OCI-LY7 (cell line): ENCODE measurements around the gene SEMA3F. TPM values are rescaled to one million over a fixed set of nuclear protein-coding genes. Genes with fewer than 3 reads are reported as not detected.

ENCODE experiments used
- BruUV-seq: library from RNA; stranded (reverse); fragments of 400-500 nt; replicated peaks from 2 replicates; lab custom pipeline; 2021; lab: Mats Ljungman, UMichigan
- CTCF ChIA-PET: fragments of 300-600 bp; sonication (Branson Sonifier 250); formaldehyde crosslinking; loops from one replicate; lab custom pipeline; 2022; ENCODE audit warnings: antibody characterized with exemption; ENCODE audit not compliant: unreplicated experiment; lab: Charles Lee
- POLR2A ChIA-PET: fragments of 300-600 bp; sonication (Branson Sonifier 250); formaldehyde crosslinking; loops from one replicate; lab custom pipeline; 2022; ENCODE audit warnings: antibody characterized with exemption; lab: Charles Lee
- DNase-seq: peaks from one replicate; pipeline ENCODE4 v3.0.0-alpha.2; 2015; ENCODE audit warnings: low spot score
- H2AFZ ChIP-seq: fragments of 200-600 bp; sonication (generic), shearing (Covaris generic); 2 replicates; pipeline ENCODE4 v1.6.1; 2014; ENCODE audit warnings: mild to moderate bottlenecking, antibody characterized with exemption, low read length, moderate library complexity
- H3K27ac ChIP-seq: fragments of 200-600 bp; sonication (generic); 2 replicates; pipeline ENCODE4 v1.5.1; 2014; ENCODE audit warnings: mixed run types, low read depth, mild to moderate bottlenecking, moderate library complexity, low read length, inconsistent platforms; ENCODE audit not compliant: poor library complexity, severe bottlenecking
- H3K36me3 ChIP-seq: fragments of 200-600 bp; sonication (generic); 2 replicates; pipeline ENCODE4 v1.6.1; 2014; ENCODE audit warnings: mild to moderate bottlenecking, antibody characterized with exemption, low read length, moderate library complexity, mixed read lengths; ENCODE audit not compliant: insufficient read depth
- H3K4me1 ChIP-seq: fragments of 200-600 bp; sonication (generic); 2 replicates; pipeline ENCODE4 v1.5.1; 2014; ENCODE audit warnings: mild to moderate bottlenecking, low read length; ENCODE audit not compliant: insufficient read depth, poor library complexity, severe bottlenecking
- H3K4me2 ChIP-seq: fragments of 200-600 bp; sonication (generic); 2 replicates; pipeline ENCODE4 v1.6.1; 2014; ENCODE audit warnings: mild to moderate bottlenecking, low read length
- H3K4me3 ChIP-seq: fragments of 200-600 bp; sonication (generic); 2 replicates; pipeline ENCODE4 v1.5.1; 2014; ENCODE audit warnings: mild to moderate bottlenecking, low read depth, low read length; ENCODE audit not compliant: poor library complexity, severe bottlenecking
- H3K79me2 ChIP-seq: fragments of 200-600 bp; sonication (generic); 2 replicates; pipeline ENCODE4 v1.6.1; 2016; ENCODE audit warnings: low read depth, mild to moderate bottlenecking, low read length, moderate library complexity, mixed read lengths; ENCODE audit not compliant: insufficient read depth
- H3K9me2 ChIP-seq: fragments of 200-600 bp; sonication (generic); 2 replicates; pipeline ENCODE4 v1.6.1; 2016; ENCODE audit warnings: mild to moderate bottlenecking, low read length, mixed read lengths; ENCODE audit not compliant: insufficient read depth
- H3K9me3 ChIP-seq: fragments of 200-600 bp; sonication (generic); 2 replicates; pipeline ENCODE4 v1.6.1; 2014; ENCODE audit warnings: mild to moderate bottlenecking, mixed run types, low read length, mixed read lengths
- H4K20me1 ChIP-seq: fragments of 200-600 bp; sonication (generic); 2 replicates; pipeline ENCODE4 v1.6.1; 2014; ENCODE audit warnings: mild to moderate bottlenecking, antibody characterized with exemption, low read length, moderate library complexity, mixed read lengths; ENCODE audit not compliant: insufficient read depth
- EZH2phosphoT487 ChIP-seq: fragments of 200-600 bp; sonication (generic); IDR thresholded peaks from 2 replicates; pipeline ENCODE4 v1.6.1; 2018; ENCODE audit warnings: low read depth, borderline replicate concordance, mild to moderate bottlenecking, mixed run types, antibody characterized with exemption, low read length, moderate library complexity, mixed read lengths
- intact Hi-C: fragments of 100-400 bp; cut with micrococcal nuclease; formaldehyde crosslinking; loops from one replicate; pipeline ENCODE4 v1.10.0; 2022; ENCODE audit not compliant: unreplicated experiment
- total RNA-seq, 2 experiments: library from RNA; depleted of rRNA in 1 of 2; stranded (reverse); fragments of >200 nt in 1 of 2; shearing (Covaris generic) in 1 of 2; gene quantifications; 2 replicates each; pipeline ENCODE4 v1.2.3, GENCODE V29; 2014 to 2022
- TF ChIP-seq, protein P1 (sequence below): fragments of 200-600 bp; sonication (generic); conservative IDR thresholded peaks from 2 replicates; pipeline ENCODE4 v1.5.1; 2014; ENCODE audit warnings: mild to moderate bottlenecking, antibody characterized with exemption, low read length, moderate library complexity, mixed read lengths

Gene SEMA3F
- total RNA-seq, 2 experiments from 2014 or later = 0.84 TPM; not detected in 1

DNA sequence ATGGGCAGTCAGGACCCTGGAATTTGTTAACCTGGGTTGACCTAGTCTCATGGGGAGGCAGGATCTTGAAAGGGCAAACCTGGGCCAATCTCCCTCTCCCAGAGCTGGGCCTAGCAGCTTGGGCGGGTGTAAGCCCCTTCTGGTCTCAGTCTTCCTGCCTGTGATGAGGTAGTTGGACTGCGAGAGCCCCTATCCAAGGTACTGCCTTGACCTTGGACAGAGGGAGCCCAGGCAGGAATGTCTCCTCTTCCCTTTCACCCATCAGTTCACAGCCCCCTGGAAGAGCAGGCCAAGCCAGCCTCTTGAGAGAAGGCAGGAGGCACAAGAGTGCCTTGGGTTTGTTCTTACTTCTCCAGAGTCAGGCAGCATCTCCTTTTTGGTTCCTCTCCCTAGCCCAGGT, 24.7 kb upstream of the SEMA3F start:
- Histone ChIP-seq H4K20me1 (no peaks in the 10 kb centered on the region), H3K27ac (no peak overlapping the region), H3K9me2 (no peaks in the 10 kb centered on the region), H3K4me2 (no peak overlapping the region), H3K4me3 (no peak overlapping the region), H3K9me3 (no peaks in the 10 kb centered on the region), H3K79me2 (no peaks in the 10 kb centered on the region), H3K36me3 (no peaks in the 10 kb centered on the region), H3K4me1 (no peaks in the 10 kb centered on the region), H2AFZ (no peak overlapping the region)
- ChIA-PET CTCF (no interaction called here), POLR2A (no interaction called here)
- intact Hi-C loops = no loop called here
- DNase-seq = no peak
- TF ChIP-seq, protein P1, sequence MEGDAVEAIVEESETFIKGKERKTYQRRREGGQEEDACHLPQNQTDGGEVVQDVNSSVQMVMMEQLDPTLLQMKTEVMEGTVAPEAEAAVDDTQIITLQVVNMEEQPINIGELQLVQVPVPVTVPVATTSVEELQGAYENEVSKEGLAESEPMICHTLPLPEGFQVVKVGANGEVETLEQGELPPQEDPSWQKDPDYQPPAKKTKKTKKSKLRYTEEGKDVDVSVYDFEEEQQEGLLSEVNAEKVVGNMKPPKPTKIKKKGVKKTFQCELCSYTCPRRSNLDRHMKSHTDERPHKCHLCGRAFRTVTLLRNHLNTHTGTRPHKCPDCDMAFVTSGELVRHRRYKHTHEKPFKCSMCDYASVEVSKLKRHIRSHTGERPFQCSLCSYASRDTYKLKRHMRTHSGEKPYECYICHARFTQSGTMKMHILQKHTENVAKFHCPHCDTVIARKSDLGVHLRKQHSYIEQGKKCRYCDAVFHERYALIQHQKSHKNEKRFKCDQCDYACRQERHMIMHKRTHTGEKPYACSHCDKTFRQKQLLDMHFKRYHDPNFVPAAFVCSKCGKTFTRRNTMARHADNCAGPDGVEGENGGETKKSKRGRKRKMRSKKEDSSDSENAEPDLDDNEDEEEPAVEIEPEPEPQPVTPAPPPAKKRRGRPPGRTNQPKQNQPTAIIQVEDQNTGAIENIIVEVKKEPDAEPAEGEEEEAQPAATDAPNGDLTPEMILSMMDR = no peak
- TF ChIP-seq EZH2phosphoT487 = no peak
- no TSS peak for BruUV-seq

DNA sequence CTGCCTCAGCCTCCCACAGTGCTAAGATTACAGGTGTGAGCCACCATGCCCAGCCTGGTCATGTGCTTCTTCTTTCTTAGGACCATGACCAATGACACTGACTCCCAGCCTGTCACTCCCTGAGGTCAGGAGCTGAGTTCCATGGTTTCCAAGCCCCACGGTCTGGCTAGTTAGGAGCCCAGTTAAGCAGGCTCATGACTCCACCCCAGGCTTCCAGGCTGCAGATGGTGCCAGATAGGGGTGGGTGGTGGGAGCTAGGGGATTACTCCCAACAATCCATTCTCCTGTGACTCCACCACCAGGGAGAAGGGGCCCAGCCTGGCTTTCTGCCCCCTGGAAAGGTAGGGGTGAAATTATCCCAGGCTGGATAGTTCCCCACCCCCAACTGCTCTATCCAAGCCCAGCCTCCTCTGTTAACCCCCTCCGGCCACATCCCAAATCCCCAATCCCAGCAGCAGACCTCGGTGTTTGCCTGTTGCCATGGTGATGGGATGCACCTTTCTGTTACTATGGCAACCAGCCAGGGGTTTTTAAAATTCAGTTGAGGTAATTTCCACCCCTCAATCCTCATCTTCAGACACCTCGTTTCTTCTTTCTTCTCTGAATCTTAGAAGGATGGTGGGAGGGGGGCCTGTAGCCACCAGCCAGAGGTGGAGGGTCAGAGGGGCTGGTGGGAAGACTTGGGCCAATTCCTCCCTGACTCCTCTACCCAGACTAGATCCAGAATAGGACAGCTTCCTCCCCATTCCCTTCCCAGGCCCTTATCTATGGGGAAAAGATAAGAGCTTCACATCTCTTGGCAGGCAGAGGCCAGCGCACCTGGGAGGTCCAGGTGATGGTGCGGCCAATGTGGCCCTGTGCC, 22.5 kb upstream of the SEMA3F start:
- intact Hi-C loops = no loop called here
- Histone ChIP-seq H2AFZ (no peak overlapping the region), H3K4me2 (no peak overlapping the region), H3K4me1 (no peaks in the 10 kb centered on the region), H3K79me2 (no peaks in the 10 kb centered on the region), H3K9me3 (no peaks in the 10 kb centered on the region), H3K27ac (no peak overlapping the region), H3K4me3 (no peak overlapping the region), H4K20me1 (no peaks in the 10 kb centered on the region), H3K9me2 (no peaks in the 10 kb centered on the region), H3K36me3 (no peaks in the 10 kb centered on the region)
- no peak for DNase-seq
- TF ChIP-seq, protein P1 = no peak
- no peak for TF ChIP-seq EZH2phosphoT487
- ChIA-PET POLR2A (no interaction called here), CTCF (no interaction called here)
- BruUV-seq = no TSS peak

DNA sequence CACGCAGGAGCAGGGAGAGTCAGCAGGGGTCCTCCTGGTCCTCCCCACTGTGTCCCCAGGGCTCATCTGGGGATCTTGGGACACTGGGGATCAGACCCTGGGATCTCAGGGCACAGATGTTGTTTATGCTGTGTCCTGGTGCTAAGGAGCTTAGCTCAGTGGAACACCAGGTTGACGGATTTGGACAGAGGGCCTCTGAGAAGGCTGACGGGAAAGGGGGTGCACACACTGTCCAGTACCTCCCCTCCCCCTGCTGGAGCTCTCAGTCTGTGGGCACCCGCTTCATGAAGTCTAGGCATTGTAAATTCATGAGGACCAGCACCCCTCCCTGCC, 21.9 kb upstream of the SEMA3F start:
- no peaks in the 10 kb centered on the region for H4K20me1 ChIP-seq
- H3K79me2 ChIP-seq = no peaks in the 10 kb centered on the region
- no peaks in the 10 kb centered on the region for H3K9me3 ChIP-seq
- no peak overlapping the region for H3K4me3 ChIP-seq
- no peak overlapping the region for H3K4me2 ChIP-seq
- POLR2A ChIA-PET = interaction anchor here (0.6 kb wide), 1 partner anchor 282 kb away, joined by 3 read pairs; no protein-coding TSS in a partner anchor
- intact Hi-C loops = no loop called here
- no peak overlapping the region for H3K27ac ChIP-seq
- CTCF ChIA-PET = no interaction called here
- no peak overlapping the region for H2AFZ ChIP-seq
- no peaks in the 10 kb centered on the region for H3K36me3 ChIP-seq
- DNase-seq = no peak
- TF ChIP-seq, protein P1 = no peak
- TF ChIP-seq EZH2phosphoT487 = no peak
- H3K9me2 ChIP-seq = no peaks in the 10 kb centered on the region
- peaks cover 2% of the 10 kb centered on the region for H3K4me1 ChIP-seq
- no TSS peak for BruUV-seq
